Neutrophil (primary cell): ENCODE results near the gene INSC.

Experiments used
- H3K27ac ChIP-seq: fragments of 200-600 bp; sonication (generic); 2 replicates; pipeline ENCODE4 v1.5.1; 2016; ENCODE audit warnings: mild to moderate bottlenecking, moderate library complexity
- H3K27me3 ChIP-seq: fragments of 200-600 bp; sonication (generic); 2 replicates; pipeline ENCODE4 v1.6.0; 2016; ENCODE audit warnings: mild to moderate bottlenecking
- H3K36me3 ChIP-seq: fragments of 200-600 bp; sonication (generic); 2 replicates; pipeline ENCODE4 v1.5.1; 2017
- H3K4me1 ChIP-seq, 2 experiments: fragments of 200-600 bp in 1 of 2; sonication (generic) in 1 of 2; 1 replicate in 1 of 2; 2 replicates in 1 of 2; pipeline versions ENCODE4 v1.5.1 to v1.6.1; 2013 to 2016; ENCODE audit warnings: low read depth in 1 of 2, low read length in 1 of 2, mild to moderate bottlenecking in 1 of 2, moderate library complexity in 1 of 2; ENCODE audit not compliant: control insufficient read depth in 1 of 2, insufficient read depth in 1 of 2
- H3K4me3 ChIP-seq, 2 experiments: fragments of 200-600 bp in 1 of 2; sonication (generic) in 1 of 2; 1 replicate in 1 of 2; 2 replicates in 1 of 2; pipeline ENCODE4 v1.5.1; 2013 to 2016; ENCODE audit warnings: low read depth in 1 of 2, low read length in 1 of 2, mild to moderate bottlenecking in 1 of 2, moderate library complexity in 1 of 2
- H3K9me3 ChIP-seq: fragments of 200-600 bp; sonication (generic); 2 replicates; pipeline ENCODE4 v1.5.1; 2016
- TF ChIP-seq, protein P1 (sequence below): fragments of 200-600 bp; sonication (generic); IDR thresholded peaks from 2 replicates; pipeline ENCODE4 v1.5.1; 2016; ENCODE audit warnings: antibody characterized with exemption

Gene INSC

DNA sequence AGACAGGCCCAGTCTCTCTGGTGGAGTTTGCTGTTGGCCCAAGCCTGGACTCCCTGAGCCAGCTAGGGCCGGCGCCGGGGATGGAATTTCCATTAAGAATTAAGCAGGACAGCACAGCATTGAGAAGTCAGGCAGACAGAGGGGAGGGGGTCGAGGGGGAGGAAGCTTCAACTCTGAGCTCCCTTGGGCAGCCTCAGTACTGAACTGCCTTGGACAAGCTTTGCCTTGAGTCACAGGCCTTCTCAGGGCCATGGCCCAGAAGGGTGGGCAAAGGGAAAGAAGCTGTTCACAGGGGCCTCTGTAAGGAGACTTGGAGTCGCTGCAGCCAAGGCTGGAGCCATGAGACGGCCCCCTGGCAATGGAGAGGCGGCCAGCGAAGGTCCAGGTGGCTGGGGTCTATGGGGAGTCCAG is 2.6 kb upstream of the INSC start:
- Histone ChIP-seq H3K27me3 (peaks cover 15% of the 10 kb centered on the region), H3K36me3 (no peaks in the 10 kb centered on the region), H3K4me3 (no peak overlapping the region), H3K4me1 (peaks cover 25 to 27% of the 10 kb centered on the region in 2 experiments), H3K27ac (no peak overlapping the region), H3K9me3 (no peaks in the 10 kb centered on the region)
- TF ChIP-seq, protein P1, sequence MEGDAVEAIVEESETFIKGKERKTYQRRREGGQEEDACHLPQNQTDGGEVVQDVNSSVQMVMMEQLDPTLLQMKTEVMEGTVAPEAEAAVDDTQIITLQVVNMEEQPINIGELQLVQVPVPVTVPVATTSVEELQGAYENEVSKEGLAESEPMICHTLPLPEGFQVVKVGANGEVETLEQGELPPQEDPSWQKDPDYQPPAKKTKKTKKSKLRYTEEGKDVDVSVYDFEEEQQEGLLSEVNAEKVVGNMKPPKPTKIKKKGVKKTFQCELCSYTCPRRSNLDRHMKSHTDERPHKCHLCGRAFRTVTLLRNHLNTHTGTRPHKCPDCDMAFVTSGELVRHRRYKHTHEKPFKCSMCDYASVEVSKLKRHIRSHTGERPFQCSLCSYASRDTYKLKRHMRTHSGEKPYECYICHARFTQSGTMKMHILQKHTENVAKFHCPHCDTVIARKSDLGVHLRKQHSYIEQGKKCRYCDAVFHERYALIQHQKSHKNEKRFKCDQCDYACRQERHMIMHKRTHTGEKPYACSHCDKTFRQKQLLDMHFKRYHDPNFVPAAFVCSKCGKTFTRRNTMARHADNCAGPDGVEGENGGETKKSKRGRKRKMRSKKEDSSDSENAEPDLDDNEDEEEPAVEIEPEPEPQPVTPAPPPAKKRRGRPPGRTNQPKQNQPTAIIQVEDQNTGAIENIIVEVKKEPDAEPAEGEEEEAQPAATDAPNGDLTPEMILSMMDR: no peak

DNA sequence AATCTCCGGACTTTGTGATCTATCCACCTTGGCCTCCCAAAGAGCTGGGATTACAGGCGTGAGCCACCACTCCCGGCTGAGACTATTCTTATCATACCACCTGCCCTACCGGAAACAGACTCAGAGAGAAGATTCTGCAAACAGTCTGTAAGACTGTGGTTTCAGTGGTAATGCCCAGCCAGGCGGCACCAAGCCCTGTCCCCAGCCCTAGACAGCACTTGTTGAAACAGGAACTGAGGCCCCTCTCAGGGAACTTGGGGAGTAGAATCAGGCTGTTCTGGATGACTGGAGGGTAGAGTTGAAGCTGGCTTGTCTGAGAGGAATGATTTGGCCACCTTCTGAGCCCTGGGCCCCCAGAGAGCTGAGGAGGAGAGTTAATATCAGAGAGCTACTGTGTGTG is 1.3 kb upstream of the INSC start:
- Histone ChIP-seq H3K36me3 (no peaks in the 10 kb centered on the region), H3K4me1 (peaks cover 25 to 27% of the 10 kb centered on the region in 2 experiments), H3K4me3 (no peak overlapping the region), H3K27ac (peak overlapping the region; percentile 50), H3K27me3 (peaks cover 15% of the 10 kb centered on the region), H3K9me3 (no peaks in the 10 kb centered on the region)
- TF ChIP-seq, protein P1: no peak

DNA sequence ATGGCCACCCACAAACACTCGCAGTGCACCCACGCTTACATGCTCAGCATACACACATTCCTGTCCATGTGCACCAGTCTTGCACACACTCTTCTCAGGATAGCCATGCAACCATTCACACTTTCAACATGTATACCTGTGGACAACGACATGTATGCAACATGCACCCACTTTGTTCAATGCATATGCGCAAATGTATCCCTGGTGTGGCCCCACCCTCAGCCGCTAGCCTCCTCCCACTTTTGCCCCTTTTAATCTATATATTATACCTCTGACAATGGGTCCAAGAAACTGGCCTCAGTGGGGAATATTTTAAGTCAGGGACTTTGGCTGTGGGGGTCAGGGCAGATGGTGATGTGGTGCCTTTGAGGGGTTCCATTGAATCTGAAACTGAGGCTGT is 963 bp downstream of the INSC start:
- H3K36me3 ChIP-seq: no peaks in the 10 kb centered on the region
- no peaks in the 10 kb centered on the region for H3K9me3 ChIP-seq
- no peak overlapping the region for H3K27ac ChIP-seq
- peaks cover 15% of the 10 kb centered on the region for H3K27me3 ChIP-seq
- TF ChIP-seq, protein P1: no peak
- H3K4me3 ChIP-seq: no peak overlapping the region
- peaks cover 27 to 31% of the 10 kb centered on the region in 2 experiments for H3K4me1 ChIP-seq

- TF ChIP-seq, protein P1: no peak
- Histone ChIP-seq H3K4me1 (peaks cover 27 to 30% of the 10 kb centered on the region in 2 experiments), H3K4me3 (no peak overlapping the region)
These were observed 3.0 kb downstream of the INSC start for GRCh38 chr11:15117751-15118150.

GRCh38 chr11:15118431-15118830 is 3.7 kb downstream of the INSC start:
- Histone ChIP-seq H3K9me3 (no peaks in the 10 kb centered on the region), H3K27me3 (peaks cover 25% of the 10 kb centered on the region), H3K4me1 (peaks cover 22 to 23% of the 10 kb centered on the region in 2 experiments), H3K36me3 (no peaks in the 10 kb centered on the region), H3K27ac (no peak overlapping the region), H3K4me3 (no peak overlapping the region)
- TF ChIP-seq, protein P1: no peak

More at GRCh38 chr11:15117751-15118150, 3.0 kb downstream of the INSC start:
- no peaks in the 10 kb centered on the region for H3K9me3 ChIP-seq
- no peak overlapping the region for H3K27ac ChIP-seq
- H3K27me3 ChIP-seq: peaks cover 18% of the 10 kb centered on the region
- H3K36me3 ChIP-seq: no peaks in the 10 kb centered on the region

DNA sequence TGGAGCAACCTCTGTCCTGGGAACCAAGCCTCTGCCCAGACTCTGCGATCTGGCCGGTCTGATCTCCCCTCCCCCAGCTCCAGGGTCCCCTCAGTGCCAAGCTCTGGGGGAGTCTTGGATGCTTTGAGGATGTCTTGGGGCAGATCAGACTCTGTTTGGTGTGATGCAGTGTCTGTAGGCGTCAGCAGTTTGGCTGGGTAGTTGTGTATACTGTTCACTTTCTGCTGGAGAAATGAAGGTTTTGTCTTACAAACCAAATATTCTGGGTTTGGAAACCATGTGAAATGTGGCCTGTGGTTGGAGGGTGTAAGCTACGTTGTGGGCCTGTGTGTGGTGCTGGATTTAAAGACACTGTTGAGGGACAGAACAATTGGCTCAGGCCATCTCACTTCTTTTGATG is 4.6 kb downstream of the INSC start:
- no peaks in the 10 kb centered on the region for H3K36me3 ChIP-seq
- H3K27me3 ChIP-seq: peaks cover 34% of the 10 kb centered on the region
- no peak overlapping the region for H3K27ac ChIP-seq
- TF ChIP-seq, protein P1: no peak
- no peak overlapping the region for H3K4me3 ChIP-seq
- H3K9me3 ChIP-seq: no peaks in the 10 kb centered on the region
- peaks cover 13 to 14% of the 10 kb centered on the region in 2 experiments for H3K4me1 ChIP-seq
